HG03039 (cell line): ENCODE data around the gene RER1.

Experiments
- ATAC-seq: cut with Tn5 transposase; IDR thresholded peaks from one replicate; pipeline ENCODE4 v1.9.1; 2021; ENCODE audit warnings: mild to moderate bottlenecking, moderate library complexity; ENCODE audit not compliant: unreplicated experiment

RER1 gene

GRCh38 chr1:2391041-2391930, at the start of gene RER1, which contains the start of gene MORN1:
TSS of gene RER1 (plus strand) at chr1:2391841. CDS start at chr1:2395791, 3,950 bp downstream.
TSS of gene MORN1 (minus strand) at chr1:2391554. CDS start at chr1:2391533, 21 bp downstream.
- ATAC-seq: peak; percentile 81

GRCh38 chr1:2342384-2343022, 49.1 kb upstream of the RER1 start:
- no peak for ATAC-seq

DNA sequence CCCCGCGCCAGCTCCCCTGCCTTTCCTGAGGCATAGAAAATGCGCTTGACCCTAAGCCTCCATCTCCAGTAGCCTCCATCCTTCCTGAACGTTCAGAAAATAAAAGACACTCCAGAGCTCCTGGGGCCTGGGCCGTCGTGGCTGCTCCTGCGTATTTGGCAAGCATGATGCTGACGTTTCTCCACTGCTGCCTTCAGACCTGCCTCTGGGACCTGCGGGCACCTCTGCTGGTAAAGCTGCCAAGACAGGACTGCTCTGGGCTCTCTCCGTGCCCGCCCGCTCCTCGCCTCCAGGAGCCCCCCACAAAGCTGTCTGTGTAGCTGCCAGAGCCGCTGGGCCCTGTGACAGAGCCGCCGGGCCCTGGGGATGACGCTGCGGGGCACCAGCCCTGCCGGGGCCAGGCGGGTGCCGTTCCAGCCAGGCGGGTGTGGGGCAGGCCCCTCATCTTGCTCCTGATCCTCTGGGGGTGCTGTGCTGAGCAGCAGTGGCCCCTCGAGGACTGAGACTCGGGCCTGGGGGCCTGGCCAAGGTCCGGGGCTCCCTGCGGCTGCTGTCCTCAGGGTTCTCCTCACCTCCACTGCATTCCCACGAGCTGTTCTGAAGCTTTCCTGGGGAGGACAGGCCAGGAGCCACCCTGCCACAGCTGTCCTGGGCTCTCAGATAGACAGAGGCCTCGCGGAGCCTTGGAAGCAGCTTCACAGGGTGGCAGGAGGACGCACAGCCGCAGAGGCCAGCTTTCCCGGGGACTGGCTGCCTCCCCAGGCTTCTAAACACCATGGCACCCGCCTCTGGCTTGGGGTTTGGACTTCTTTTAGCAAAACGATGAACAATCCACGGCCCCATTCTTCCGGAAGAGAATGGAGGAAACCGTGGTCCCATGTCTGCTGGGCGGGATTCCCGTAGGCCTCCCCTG, 48.4 kb upstream of the RER1 start:
- ATAC-seq: no peak

- ATAC-seq: no peak
Observed at GRCh38 chr1:2344121-2344681, 47.4 kb upstream of the RER1 start.

GRCh38 chr1:2344744-2345296, 46.8 kb upstream of the RER1 start:
- no peak for ATAC-seq

DNA sequence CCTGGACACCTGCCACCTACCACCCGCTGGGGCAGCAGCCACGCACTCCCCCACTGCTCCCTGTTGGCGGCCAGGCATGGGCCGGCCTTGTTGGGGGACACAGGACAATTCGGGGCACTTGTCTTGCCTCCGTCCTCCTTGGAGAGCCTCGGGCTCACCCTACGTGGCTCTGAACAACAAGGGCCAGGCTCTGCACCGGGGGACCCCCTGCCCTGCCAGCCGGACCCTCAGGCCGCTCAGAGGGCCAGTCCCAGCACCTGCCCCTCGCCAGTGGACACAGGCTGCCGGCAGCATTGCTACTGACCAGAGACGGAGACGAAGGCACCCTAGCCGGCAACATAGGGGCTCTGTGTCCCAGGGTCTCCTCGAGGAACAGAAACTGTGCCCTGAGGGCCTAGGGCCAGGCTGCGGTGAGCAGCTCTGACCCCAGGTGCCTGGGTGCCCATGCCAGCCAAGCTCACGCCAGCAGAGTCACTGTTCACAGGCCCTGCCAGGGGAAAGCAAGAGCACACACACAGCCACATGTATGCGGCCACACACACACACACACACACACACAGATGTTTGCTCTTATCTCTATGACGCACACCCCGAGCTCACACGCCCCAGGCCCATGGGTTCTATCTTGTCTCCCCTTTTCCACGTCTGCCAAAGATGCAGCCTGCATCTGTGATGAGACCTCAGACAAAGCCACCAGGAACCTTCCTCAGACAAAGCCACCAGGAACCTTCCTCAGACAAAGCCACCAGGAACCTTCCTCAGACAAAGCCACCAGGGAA, 46.2 kb upstream of the RER1 start:
- no peak for ATAC-seq

DNA sequence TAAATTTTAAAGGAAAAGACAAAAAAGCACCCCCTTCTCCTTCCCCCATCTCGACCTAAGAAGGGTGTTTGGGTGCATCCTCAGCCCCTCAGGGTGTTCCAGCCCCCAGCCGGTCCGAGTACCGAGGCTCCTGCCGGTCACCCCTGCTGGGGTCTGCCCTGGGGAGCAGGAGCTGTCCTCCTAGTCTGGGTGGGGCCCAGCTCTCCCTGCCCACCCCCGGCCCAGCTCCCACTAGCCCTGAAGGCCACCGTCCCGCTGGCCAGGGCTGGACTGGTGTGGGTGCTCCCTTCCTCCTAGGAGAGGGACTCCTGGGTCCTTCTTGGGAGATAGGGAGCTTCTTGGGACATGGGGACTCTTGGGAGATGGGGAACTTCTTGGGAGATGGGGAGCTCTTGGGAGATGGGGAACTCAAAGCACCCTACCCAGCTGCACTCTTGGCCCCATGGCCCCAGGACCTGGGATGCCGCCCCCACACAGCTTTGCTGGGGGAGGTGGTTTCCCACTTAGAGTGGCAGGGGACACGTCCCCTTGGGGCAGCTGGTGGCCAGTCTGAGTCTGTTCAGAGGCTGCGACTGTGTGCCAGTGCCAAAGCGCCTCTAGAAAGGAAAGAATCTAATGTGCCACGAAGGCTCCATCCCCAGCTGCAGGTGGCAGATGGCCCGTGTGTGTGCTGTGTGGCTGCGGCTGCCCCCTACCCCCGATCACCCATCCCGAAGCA, 44.8 kb upstream of the RER1 start:
- no peak for ATAC-seq

- ATAC-seq: no peak
Observed at GRCh38 chr1:2347409-2347785, 44.2 kb upstream of the RER1 start.

DNA sequence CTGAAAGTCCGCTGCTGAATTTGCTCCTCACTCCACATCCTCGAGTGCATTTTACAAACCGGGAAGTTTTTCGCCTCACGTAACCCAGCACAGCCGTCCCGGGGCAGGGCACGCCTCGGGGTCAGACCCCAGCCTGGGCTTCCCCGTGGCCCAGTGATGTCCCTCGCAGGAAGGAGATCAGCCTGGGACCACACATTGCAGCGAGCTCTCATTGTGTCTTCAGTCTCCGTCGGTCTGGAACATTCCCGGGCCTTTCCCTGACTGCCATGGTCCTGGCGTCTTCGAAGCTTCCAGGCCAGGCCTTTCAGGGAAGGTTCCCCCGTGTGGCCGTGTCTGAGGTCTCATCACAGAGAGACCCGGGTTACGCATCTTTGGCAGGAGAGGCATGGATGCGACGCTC, 43.7 kb upstream of the RER1 start:
- no peak for ATAC-seq

DNA sequence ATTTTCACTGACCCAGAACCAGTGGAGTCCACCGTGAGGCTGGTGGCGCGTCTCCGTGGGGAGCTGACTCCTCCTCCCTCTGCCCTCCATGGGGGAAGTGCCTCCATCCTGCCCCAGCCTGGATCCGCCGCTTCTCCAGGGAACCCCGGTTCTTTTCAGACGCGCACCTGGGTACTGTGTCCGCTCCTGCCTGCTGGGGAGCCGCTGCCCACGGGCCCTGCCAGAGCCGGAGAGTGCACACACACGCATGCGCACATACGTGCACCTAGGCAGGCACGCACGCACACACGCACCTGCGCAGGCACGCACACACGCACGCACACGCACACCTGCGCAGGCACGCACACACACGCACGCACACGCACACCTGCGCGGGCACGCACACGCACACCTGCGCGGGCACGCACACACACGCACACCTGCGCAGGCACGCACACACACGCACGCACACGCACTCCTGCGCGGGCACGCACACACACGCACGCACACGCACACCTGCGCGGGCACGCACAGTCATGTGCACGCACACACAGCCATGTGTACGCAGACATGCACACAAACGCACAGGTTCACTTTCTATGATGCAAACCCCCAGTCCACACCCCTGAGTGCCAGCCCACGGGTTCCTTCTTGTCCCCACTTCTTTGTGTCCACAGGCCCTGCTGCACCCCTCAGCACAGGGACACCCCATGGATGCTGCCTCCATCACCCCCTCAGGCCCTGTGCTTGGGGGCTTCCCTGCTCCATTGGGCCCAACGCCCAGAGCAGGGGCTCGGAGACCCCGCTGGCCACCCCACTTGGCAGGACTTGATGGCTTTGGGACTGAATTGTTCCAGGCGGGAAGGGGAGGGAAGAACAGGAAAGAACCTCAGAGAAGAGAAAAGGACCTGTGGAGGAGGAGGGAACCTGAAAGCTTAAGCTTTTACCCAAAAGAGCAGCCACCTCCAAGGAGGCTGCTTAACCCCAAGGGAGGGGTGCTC, 43.0 kb upstream of the RER1 start:
- ATAC-seq: no peak

- no peak for ATAC-seq
Observed at GRCh38 chr1:2349806-2350205, 41.8 kb upstream of the RER1 start.

DNA sequence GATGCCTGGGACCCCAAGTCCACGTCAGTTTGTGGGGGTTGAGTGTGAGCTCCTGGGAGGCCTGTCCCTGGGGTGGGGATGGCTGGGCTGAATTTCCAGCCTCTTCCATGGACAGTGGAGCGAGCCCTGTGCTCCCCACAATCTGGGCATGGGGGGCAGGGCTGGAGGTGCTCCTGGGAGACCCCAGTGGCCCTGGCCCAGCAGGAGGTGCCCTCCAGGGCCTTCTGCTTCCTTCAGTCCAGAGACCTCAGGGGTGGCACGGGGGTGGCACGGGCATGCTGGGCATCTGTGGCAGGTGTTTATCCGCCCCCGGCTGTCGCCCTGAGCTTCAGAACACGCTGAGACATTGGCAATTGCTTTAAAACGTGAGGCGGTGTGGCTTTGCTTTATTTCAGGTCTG, 41.1 kb upstream of the RER1 start:
- ATAC-seq: no peak

- no peak for ATAC-seq
Observed at GRCh38 chr1:2350911-2351655, 40.6 kb upstream of the RER1 start.

DNA sequence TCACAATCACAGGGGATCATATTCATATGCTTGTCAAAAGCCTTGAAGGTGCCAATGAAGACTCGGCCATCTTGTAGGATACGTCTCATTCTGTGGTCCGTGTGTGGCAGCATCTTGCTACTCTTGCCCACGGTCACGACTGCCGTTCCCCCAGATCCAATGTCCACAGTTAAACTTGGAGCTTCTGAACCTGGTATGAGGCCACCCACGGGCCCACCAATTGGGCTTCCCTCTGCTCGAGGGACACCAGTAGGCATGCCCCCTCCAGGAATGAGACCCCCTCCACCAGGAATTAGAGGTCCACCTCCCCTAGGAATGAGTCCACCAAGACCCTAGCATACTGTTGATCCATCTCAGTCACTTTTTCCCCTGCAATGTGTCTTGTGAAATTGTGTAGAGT, 39.9 kb upstream of the RER1 start:
- no peak for ATAC-seq

DNA sequence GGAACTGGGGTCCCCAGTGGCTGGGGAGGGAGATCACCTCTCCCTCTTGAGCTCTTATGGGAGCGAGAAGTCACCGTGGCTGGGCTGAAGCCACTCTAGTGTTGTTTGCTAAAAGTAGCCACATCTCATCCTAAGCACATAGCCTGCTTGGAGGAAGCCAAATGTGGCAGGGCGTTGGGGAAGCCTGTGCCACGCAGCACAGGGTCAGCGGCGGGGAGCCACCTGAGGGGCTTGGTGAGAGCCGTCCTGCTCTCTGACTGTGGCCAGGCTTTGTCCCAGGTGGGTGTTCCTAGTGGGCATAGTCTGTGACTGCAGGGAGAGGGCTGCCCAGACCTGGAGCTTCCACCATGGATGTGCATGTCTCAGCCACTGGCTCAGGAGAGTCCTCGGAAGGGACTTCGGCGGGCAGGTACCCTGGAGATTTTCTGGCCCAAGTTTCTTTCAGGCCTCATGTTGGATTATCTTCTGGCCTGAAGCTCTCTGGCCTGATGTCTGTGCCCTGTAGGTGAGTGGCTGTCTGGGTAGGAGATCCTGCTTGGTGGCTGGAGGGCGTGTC, 39.2 kb upstream of the RER1 start:
- no peak for ATAC-seq

DNA sequence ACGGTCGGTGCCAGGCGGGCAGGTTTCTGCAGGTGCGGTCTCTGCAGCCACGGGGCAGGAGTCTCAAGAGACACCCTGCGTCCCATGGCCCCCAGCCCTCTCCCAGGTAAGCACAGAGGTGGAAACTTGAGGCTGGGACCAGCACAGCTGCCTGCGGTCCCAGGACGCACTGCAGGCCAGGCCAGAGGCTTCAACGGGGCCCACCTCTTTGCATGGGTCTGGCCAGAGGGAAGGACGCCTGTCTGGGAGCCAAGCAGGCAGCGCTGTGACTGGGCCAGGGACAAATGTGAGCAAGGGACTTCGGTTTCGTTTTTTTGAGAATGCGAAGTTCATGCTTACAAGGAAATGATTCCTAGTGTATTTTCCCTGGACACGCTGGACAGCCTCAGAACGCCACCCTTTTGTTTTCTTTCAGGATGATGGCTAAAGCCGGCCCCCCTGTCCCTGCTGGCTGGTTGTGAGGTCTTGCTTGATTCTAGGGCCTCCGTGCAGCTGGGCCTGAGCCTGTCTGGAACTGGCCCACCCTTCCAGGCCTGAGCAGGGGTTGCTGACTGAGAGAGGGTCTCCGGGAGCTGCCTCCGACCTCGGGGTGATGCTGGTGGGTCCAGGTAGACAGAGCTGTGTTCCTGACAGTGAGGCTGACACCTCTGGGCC, 38.6 kb upstream of the RER1 start:
- no peak for ATAC-seq
